ENCODE measurements around the gene RAB4B.
"Not testable (repeated sequence)": the region's sequence is repeated elsewhere in the genome, so short reads cannot be mapped to it uniquely, and the experiment has no call there.

RAB4B gene

GRCh38 chr19:40777937-40778705 lies at the start of gene RAB4B:
RAB4B (plus strand) TSS chr19:40778247; CDS start chr19:40778376, 129 bp downstream.
- peak; percentile 100 for DNase-seq

- DNase-seq, result not testable (repeated sequence)
Observed at GRCh38 chr19:40730065-40730464, 48.0 kb upstream of the RAB4B start.

- DNase-seq, result not testable (repeated sequence)
Observed at GRCh38 chr19:40732304-40732703, 45.7 kb upstream of the RAB4B start.

- DNase-seq, result no peak
Observed at GRCh38 chr19:40733149-40733548, 44.9 kb upstream of the RAB4B start.

GRCh38 chr19:40735013-40735771 lies 42.9 kb upstream of the RAB4B start:
- no peak for DNase-seq

GRCh38 chr19:40736661-40737060 lies 41.4 kb upstream of the RAB4B start:
- no peak for DNase-seq

- DNase-seq, result no peak
Observed at GRCh38 chr19:40737102-40737644, 40.9 kb upstream of the RAB4B start.

GRCh38 chr19:40739030-40739839 lies 38.8 kb upstream of the RAB4B start:
- DNase-seq, result no peak

GRCh38 chr19:40739871-40740703 lies 38.0 kb upstream of the RAB4B start:
- no peak for DNase-seq

GRCh38 chr19:40740747-40741146 lies 37.3 kb upstream of the RAB4B start:
- no peak for DNase-seq

- no peak for DNase-seq
Observed at GRCh38 chr19:40741527-40742390, 36.3 kb upstream of the RAB4B start.

GRCh38 chr19:40742477-40742876 lies 35.6 kb upstream of the RAB4B start:
- DNase-seq, result no peak

GRCh38 chr19:40742886-40743285 lies 35.2 kb upstream of the RAB4B start:
- no peak for DNase-seq

- DNase-seq, result no peak
Observed at GRCh38 chr19:40743926-40744325, 34.1 kb upstream of the RAB4B start.

- DNase-seq, result peak; percentile 33
Observed at GRCh38 chr19:40744554-40745401, 33.3 kb upstream of the RAB4B start.

GRCh38 chr19:40745402-40745780 lies 32.7 kb upstream of the RAB4B start:
- no peak for DNase-seq

- no peak for DNase-seq
Observed at GRCh38 chr19:40747536-40747935, 30.5 kb upstream of the RAB4B start.

GRCh38 chr19:40750058-40750873 lies 27.8 kb upstream of the RAB4B start, which contains the start of gene ACTMAP:
ACTMAP (minus strand) TSS chr19:40750477; CDS start chr19:40749803, 674 bp downstream.
- peak; percentile 100 for DNase-seq
